Measurements from ENCODE around the gene DYNLRB2.
A peak's percentile ranks its signal among the peaks of the same experiment; 100 is the strongest.

The DYNLRB2 gene

GRCh38 chr16:80540516-80541305, at the start of gene DYNLRB2:
Gene DYNLRB2 (plus strand): TSS chr16:80540993. CDS start chr16:80541077, 84 bp downstream.
- no peak for DNase-seq (ENCODE audit: low spot score)

GRCh38 chr16:80500116-80500859, 40.5 kb upstream of the DYNLRB2 start:
- no peak for DNase-seq (ENCODE audit: low spot score)

GRCh38 chr16:80500961-80501525, 39.8 kb upstream of the DYNLRB2 start:
- DNase-seq (ENCODE audit: low spot score), result no peak

GRCh38 chr16:80503107-80503506, 37.7 kb upstream of the DYNLRB2 start:
- no peak for DNase-seq (ENCODE audit: low spot score)

GRCh38 chr16:80507538-80507937, 33.3 kb upstream of the DYNLRB2 start:
- no peak for DNase-seq (ENCODE audit: low spot score)

- no peak for DNase-seq (ENCODE audit: low spot score)
These were observed 30.9 kb upstream of the DYNLRB2 start for GRCh38 chr16:80509872-80510271.

GRCh38 chr16:80511824-80512592, 28.8 kb upstream of the DYNLRB2 start:
- no peak for DNase-seq (ENCODE audit: low spot score)

- DNase-seq (ENCODE audit: low spot score), result no peak
These were observed 28.3 kb upstream of the DYNLRB2 start for GRCh38 chr16:80512593-80512853.

- DNase-seq (ENCODE audit: low spot score), result no peak
These were observed 25.4 kb upstream of the DYNLRB2 start for GRCh38 chr16:80515374-80515773.

- no peak for DNase-seq (ENCODE audit: low spot score)
These were observed 22.9 kb upstream of the DYNLRB2 start for GRCh38 chr16:80517846-80518245.

- peak; percentile 21 for DNase-seq (ENCODE audit: low spot score)
These were observed 22.4 kb upstream of the DYNLRB2 start for GRCh38 chr16:80518436-80518835.

GRCh38 chr16:80519189-80519588, 21.6 kb upstream of the DYNLRB2 start:
- DNase-seq (ENCODE audit: low spot score), result no peak

- DNase-seq (ENCODE audit: low spot score), result no peak
These were observed 15.4 kb upstream of the DYNLRB2 start for GRCh38 chr16:80525420-80525819.

- peak; percentile 72 for DNase-seq (ENCODE audit: low spot score)
These were observed 14.3 kb upstream of the DYNLRB2 start for GRCh38 chr16:80526418-80527061.

- peak; percentile 26 for DNase-seq (ENCODE audit: low spot score)
These were observed 13.5 kb upstream of the DYNLRB2 start for GRCh38 chr16:80527297-80527696.

- DNase-seq (ENCODE audit: low spot score), result no peak
These were observed 10.3 kb upstream of the DYNLRB2 start for GRCh38 chr16:80530479-80530878.

- no peak for DNase-seq (ENCODE audit: low spot score)
These were observed 4.6 kb upstream of the DYNLRB2 start for GRCh38 chr16:80536238-80536637.

GRCh38 chr16:80541306-80541694, 507 bp downstream of the DYNLRB2 start:
- no peak for DNase-seq (ENCODE audit: low spot score)

GRCh38 chr16:80543162-80543561, 2.4 kb downstream of the DYNLRB2 start:
- DNase-seq (ENCODE audit: low spot score), result no peak

GRCh38 chr16:80544326-80544725, 3.5 kb downstream of the DYNLRB2 start:
- DNase-seq (ENCODE audit: low spot score), result no peak

GRCh38 chr16:80546249-80546648, 5.5 kb downstream of the DYNLRB2 start:
- DNase-seq (ENCODE audit: low spot score), result no peak

- DNase-seq (ENCODE audit: low spot score), result no peak
These were observed 6.4 kb downstream of the DYNLRB2 start for GRCh38 chr16:80547145-80547544.
